Activated naive CD4-positive, alpha-beta T cell treated with anti-CD3 and anti-CD28 coated beads, Interleukin-2, amount 50 U/mL, for 24 hours (primary cell): ENCODE measurements around the gene HCST.

Experiments used
- H3K27ac Mint-ChIP-seq: one replicate; pipeline ENCODE4 v1.8.0; 2021; ENCODE audit warnings: mild to moderate bottlenecking, mixed read lengths
- H3K27me3 Mint-ChIP-seq: one replicate; pipeline ENCODE4 v1.8.0; 2021; ENCODE audit warnings: mixed read lengths
- H3K36me3 Mint-ChIP-seq: one replicate; pipeline ENCODE4 v1.8.0; 2021; ENCODE audit warnings: mixed read lengths
- H3K4me1 Mint-ChIP-seq: one replicate; pipeline ENCODE4 v1.8.0; 2021; ENCODE audit warnings: mixed read lengths
- H3K4me3 Mint-ChIP-seq: one replicate; pipeline ENCODE4 v1.8.0; 2021; ENCODE audit warnings: mild to moderate bottlenecking, mixed read lengths
- H3K9me3 Mint-ChIP-seq: one replicate; pipeline ENCODE4 v1.8.0; 2021; ENCODE audit warnings: mixed read lengths

The HCST gene

GRCh38 chr19:35936738-35937268 is 34.5 kb downstream of the HCST start:
- Mint-ChIP-seq H3K27me3 (no peaks in the 10 kb centered on the region), H3K36me3 (peaks cover 7% of the 10 kb centered on the region), H3K4me3 (peak overlapping the region; percentile 79), H3K9me3 (no peaks in the 10 kb centered on the region), H3K27ac (peak overlapping the region; percentile 23), H3K4me1 (peaks cover 29% of the 10 kb centered on the region)

DNA sequence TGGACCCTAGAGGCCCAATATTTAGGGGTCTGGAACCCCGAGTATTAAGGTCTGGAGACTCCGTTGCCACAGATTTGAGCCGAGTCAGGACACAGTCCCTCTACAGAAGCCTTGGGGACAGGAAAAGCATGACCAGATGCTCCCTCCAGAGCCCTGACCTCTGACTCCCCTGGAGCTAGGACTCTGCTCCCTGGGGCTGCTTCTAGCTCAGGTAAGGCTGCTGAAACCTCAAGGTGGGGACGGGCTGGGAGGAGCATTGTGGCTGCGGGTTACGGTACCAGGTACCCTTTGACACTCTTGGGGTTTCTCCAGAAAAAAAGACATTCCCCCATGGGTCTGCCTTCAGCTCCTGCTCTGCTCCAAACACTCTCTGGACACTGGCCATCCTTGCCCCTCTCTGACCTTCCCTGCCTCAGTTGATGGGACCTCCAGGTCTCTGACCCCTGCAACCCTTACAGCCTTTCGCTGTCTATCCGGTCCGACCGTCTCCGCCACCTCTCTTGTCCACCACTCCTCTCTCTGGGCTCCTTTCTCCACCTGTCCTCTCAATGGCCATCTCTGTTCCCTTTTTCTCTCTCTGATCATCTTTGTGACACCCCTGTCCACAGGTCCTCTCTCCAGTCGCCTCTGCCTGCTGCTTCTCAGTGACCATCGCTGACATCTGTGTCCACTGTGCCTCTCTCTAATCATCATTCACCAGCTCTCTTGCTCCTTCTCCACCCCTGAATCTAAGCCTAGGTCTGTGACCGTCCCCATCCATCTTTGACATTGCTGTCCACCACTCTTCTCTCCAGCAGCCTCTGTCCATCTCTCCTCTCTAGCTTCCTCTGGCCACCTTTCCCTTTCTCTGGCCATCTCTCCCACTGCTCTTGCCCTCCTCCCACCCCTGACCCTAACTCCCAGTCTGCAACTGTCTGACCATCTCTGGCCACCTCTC is 35.3 kb downstream of the HCST start:
- peak overlapping the region; percentile 23 for H3K27ac Mint-ChIP-seq
- peaks cover 25% of the 10 kb centered on the region for H3K4me1 Mint-ChIP-seq
- no peaks in the 10 kb centered on the region for H3K9me3 Mint-ChIP-seq
- H3K4me3 Mint-ChIP-seq: peak overlapping the region; percentile 79
- peaks cover 7% of the 10 kb centered on the region for H3K36me3 Mint-ChIP-seq
- H3K27me3 Mint-ChIP-seq: no peaks in the 10 kb centered on the region

- H3K27me3 Mint-ChIP-seq: no peaks in the 10 kb centered on the region
- peak overlapping the region; percentile 46 for H3K27ac Mint-ChIP-seq
- peak overlapping the region; percentile 79 for H3K4me3 Mint-ChIP-seq
- no peaks in the 10 kb centered on the region for H3K9me3 Mint-ChIP-seq
- H3K4me1 Mint-ChIP-seq: peaks cover 32% of the 10 kb centered on the region
- H3K36me3 Mint-ChIP-seq: peaks cover 9% of the 10 kb centered on the region
Measured at GRCh38 chr19:35938282-35939224, 36.2 kb downstream of the HCST start.

- Mint-ChIP-seq H3K27ac (no peak overlapping the region), H3K9me3 (no peaks in the 10 kb centered on the region), H3K36me3 (peaks cover 9% of the 10 kb centered on the region), H3K27me3 (no peaks in the 10 kb centered on the region), H3K4me1 (peaks cover 33% of the 10 kb centered on the region), H3K4me3 (no peak overlapping the region)
Measured at GRCh38 chr19:35939307-35940077, 37.2 kb downstream of the HCST start.

- peaks cover 9% of the 10 kb centered on the region for H3K36me3 Mint-ChIP-seq
- H3K4me3 Mint-ChIP-seq: no peak overlapping the region
- peaks cover 33% of the 10 kb centered on the region for H3K4me1 Mint-ChIP-seq
- H3K27me3 Mint-ChIP-seq: no peaks in the 10 kb centered on the region
- H3K27ac Mint-ChIP-seq: no peak overlapping the region
- H3K9me3 Mint-ChIP-seq: no peaks in the 10 kb centered on the region
Measured at GRCh38 chr19:35940078-35940775, 37.9 kb downstream of the HCST start.

DNA sequence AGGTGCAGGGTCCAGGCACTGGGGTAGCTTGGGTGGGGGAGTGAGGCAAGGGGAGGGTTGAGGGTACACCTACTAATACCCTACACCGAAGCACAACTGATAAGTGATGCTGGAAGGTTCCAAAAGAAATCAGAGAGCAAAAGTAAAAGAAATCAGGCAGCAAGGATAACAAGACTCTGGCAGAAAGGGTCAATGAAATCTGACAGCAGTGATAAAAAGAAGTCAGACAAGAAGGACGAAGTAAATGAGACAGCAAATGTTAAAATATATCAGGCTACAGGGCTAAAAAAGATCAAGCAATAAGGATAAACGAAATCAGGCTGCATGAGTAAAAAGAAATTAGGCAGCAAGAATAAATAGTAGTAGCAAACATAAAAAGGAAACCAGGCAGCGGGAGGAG is 38.5 kb downstream of the HCST start:
- H3K36me3 Mint-ChIP-seq: peaks cover 9% of the 10 kb centered on the region
- H3K9me3 Mint-ChIP-seq: no peaks in the 10 kb centered on the region
- peaks cover 31% of the 10 kb centered on the region for H3K4me1 Mint-ChIP-seq
- H3K27ac Mint-ChIP-seq: peak overlapping the region; percentile 1
- no peak overlapping the region for H3K4me3 Mint-ChIP-seq
- no peaks in the 10 kb centered on the region for H3K27me3 Mint-ChIP-seq

DNA sequence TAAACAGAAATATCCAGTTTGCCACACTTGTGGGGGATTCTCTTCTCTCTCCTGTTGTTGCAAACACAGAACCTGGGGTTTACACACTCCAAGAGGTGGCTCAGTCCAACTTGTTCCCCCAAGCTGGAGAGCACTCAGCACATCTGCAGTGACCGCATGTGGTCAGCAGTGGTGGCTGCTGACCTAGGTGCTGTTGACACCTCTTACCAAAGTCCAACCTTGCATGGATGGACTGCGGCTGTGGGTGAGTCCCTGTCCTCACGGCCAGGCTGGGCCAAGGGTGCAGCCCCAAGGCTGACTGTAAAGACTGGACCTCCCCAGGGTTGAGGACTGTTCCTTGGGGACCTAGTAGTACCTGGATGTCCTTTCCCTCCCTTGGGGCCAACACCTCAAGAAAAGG is 39.9 kb downstream of the HCST start:
- no peak overlapping the region for H3K4me3 Mint-ChIP-seq
- H3K4me1 Mint-ChIP-seq: peaks cover 24% of the 10 kb centered on the region
- peaks cover 9% of the 10 kb centered on the region for H3K36me3 Mint-ChIP-seq
- H3K27me3 Mint-ChIP-seq: no peaks in the 10 kb centered on the region
- no peaks in the 10 kb centered on the region for H3K9me3 Mint-ChIP-seq
- H3K27ac Mint-ChIP-seq: no peak overlapping the region

DNA sequence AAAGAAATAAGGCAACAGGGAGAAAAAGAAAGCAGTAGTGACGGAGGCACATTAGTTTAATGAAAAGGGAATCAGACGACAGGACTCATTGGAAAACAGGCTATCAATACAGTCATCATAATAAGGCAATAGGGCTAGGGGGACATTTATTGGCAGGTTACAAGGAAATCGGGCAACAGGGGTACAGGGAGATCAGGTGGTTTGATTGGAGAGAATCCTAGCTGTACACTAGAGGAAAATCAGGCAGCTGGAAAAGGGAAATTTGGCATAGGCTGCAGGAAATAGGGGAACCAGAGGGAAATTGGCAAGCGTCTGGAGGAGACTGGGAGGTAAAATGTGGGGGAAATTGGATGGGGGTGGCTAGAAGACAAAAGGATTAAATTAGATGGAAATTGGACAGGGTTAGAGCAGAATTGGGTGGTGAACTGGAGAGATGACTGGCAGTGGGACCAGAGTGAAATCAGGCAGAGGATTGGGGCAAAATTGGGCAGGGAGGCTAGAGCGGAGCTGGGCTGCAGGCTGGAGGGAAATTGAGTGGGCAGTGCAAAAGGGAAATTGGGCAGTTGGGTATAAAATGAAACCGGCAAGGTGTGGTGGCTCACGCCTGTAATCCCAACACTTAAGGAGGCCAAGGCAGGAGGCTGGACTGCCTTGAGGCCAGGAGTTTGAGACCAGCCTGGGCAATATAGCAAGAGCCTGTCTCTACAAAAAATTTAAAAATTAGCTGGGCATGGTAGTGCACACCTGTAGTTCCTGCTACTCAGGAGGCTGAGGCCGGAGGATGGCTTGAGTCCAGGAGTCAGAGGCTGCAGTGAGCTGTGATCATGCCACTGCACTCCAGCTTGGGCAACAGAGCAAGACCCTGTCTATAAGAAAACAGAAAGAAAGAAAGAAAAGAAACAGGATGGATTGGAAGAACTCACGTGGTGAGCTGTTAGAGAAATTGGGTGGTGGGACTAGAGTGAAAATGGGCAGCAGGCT is 41.3 kb downstream of the HCST start:
- peaks cover 16% of the 10 kb centered on the region for H3K4me1 Mint-ChIP-seq
- no peak overlapping the region for H3K4me3 Mint-ChIP-seq
- peaks cover 4% of the 10 kb centered on the region for H3K36me3 Mint-ChIP-seq
- no peaks in the 10 kb centered on the region for H3K27me3 Mint-ChIP-seq
- no peak overlapping the region for H3K27ac Mint-ChIP-seq
- H3K9me3 Mint-ChIP-seq: no peaks in the 10 kb centered on the region

GRCh38 chr19:35944556-35944955 is 42.2 kb downstream of the HCST start:
- Mint-ChIP-seq H3K27me3 (no peaks in the 10 kb centered on the region), H3K27ac (no peak overlapping the region), H3K9me3 (no peaks in the 10 kb centered on the region)

GRCh38 chr19:35945121-35945790 is 42.9 kb downstream of the HCST start:
- H3K9me3 Mint-ChIP-seq: no peaks in the 10 kb centered on the region
- H3K27me3 Mint-ChIP-seq: no peaks in the 10 kb centered on the region
- peaks cover 2% of the 10 kb centered on the region for H3K36me3 Mint-ChIP-seq
- no peak overlapping the region for H3K4me3 Mint-ChIP-seq
- peaks cover 28% of the 10 kb centered on the region for H3K4me1 Mint-ChIP-seq
- H3K27ac Mint-ChIP-seq: peak overlapping the region; percentile 3

More at GRCh38 chr19:35944556-35944955, 42.2 kb downstream of the HCST start:
- Mint-ChIP-seq H3K36me3 (peaks cover 2% of the 10 kb centered on the region), H3K4me3 (no peak overlapping the region), H3K4me1 (peaks cover 21% of the 10 kb centered on the region)

DNA sequence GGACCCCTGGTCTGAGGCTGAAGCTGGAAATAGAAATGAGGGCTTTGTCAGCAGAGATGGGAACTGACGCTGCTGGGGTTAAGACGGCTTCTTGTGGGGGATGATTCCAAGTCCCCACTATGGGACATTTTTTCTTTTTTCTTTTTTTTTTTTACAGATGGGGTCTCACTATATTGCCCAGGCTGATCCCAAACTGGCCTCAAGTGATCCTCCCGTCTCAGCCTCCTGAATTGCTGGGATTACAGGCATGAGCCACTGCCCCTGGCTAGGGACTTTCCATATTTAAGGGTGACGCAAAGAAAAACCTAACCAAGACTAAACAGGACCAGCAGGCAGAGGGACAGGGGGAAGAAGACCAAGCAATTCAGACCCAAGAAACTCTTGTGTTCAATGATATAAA is 43.9 kb downstream of the HCST start:
- Mint-ChIP-seq H3K27me3 (no peaks in the 10 kb centered on the region), H3K9me3 (no peaks in the 10 kb centered on the region), H3K4me1 (peaks cover 38% of the 10 kb centered on the region), H3K27ac (no peak overlapping the region), H3K36me3 (peaks cover 2% of the 10 kb centered on the region), H3K4me3 (no peak overlapping the region)

GRCh38 chr19:35949131-35949530 is 46.8 kb downstream of the HCST start:
- no peaks in the 10 kb centered on the region for H3K9me3 Mint-ChIP-seq
- peaks cover 57% of the 10 kb centered on the region for H3K4me1 Mint-ChIP-seq
- H3K27ac Mint-ChIP-seq: peak overlapping the region; percentile 66
- H3K4me3 Mint-ChIP-seq: no peak overlapping the region
- H3K36me3 Mint-ChIP-seq: no peaks in the 10 kb centered on the region
- no peaks in the 10 kb centered on the region for H3K27me3 Mint-ChIP-seq
